Osteoblast (primary cell): Measurements from ENCODE around the gene NCBP2L. TPM values are rescaled to one million over a fixed set of nuclear protein-coding genes. Genes with fewer than 3 reads are reported as not detected.
A peak's percentile ranks its signal among the peaks of the same experiment; 100 is the strongest.

ENCODE experiments used
- DNase-seq: peaks from one replicate; pipeline ENCODE4 v3.0.0; 2011; ENCODE audit warnings: low spot score, mixed read lengths; ENCODE audit not compliant: insufficient read length; ENCODE audit errors: missing footprints
- H2AFZ ChIP-seq: 2 replicates; pipeline ENCODE4 v1.6.0; 2011; ENCODE audit warnings: mild to moderate bottlenecking, low read length
- H3K27ac ChIP-seq: 2 replicates; pipeline ENCODE4 v1.5.1; 2011; ENCODE audit warnings: mild to moderate bottlenecking, low read depth, low read length, moderate library complexity
- H3K27me3 ChIP-seq: 2 replicates; pipeline ENCODE4 v1.6.0; 2012; ENCODE audit warnings: mild to moderate bottlenecking, control low read depth, inconsistent platforms, low read length, moderate library complexity; ENCODE audit not compliant: insufficient read depth
- H3K36me3 ChIP-seq: 2 replicates; pipeline ENCODE4 v1.5.1; 2011; ENCODE audit warnings: mild to moderate bottlenecking, low read length, control low read depth, moderate library complexity; ENCODE audit not compliant: insufficient read depth
- H3K4me1 ChIP-seq: 2 replicates; pipeline ENCODE4 v1.5.1; 2011; ENCODE audit warnings: mild to moderate bottlenecking, low read length, control low read depth, moderate library complexity; ENCODE audit not compliant: insufficient read depth
- H3K4me2 ChIP-seq: 2 replicates; pipeline ENCODE4 v1.6.0; 2011; ENCODE audit warnings: mild to moderate bottlenecking, low read length; ENCODE audit not compliant: insufficient read depth
- H3K4me3 ChIP-seq: fragments of 200-600 bp; sonication (generic); 3 replicates; pipeline ENCODE4 v1.5.1; 2012; ENCODE audit warnings: mild to moderate bottlenecking, low read length, inconsistent platforms; ENCODE audit not compliant: insufficient read depth
- H3K79me2 ChIP-seq: 2 replicates; pipeline ENCODE4 v1.6.0; 2012; ENCODE audit warnings: mild to moderate bottlenecking, low read length, control low read depth, inconsistent platforms; ENCODE audit not compliant: insufficient read depth
- H3K9me3 ChIP-seq: 2 replicates; pipeline ENCODE4 v1.5.1; 2011; ENCODE audit warnings: low read depth, low read length, control low read depth
- H4K20me1 ChIP-seq: 2 replicates; pipeline ENCODE4 v1.6.0; 2012; ENCODE audit warnings: mild to moderate bottlenecking, low read length, control low read depth; ENCODE audit not compliant: insufficient read depth
- total RNA-seq: library from RNA; depleted of rRNA; stranded (reverse); fragments of >200 nt; gene quantifications from 2 replicates; pipeline ENCODE4 v1.2.3, GENCODE V29; 2012
- TF ChIP-seq, protein P1 (sequence below): IDR thresholded peaks from 2 replicates; pipeline ENCODE4 v1.5.1; 2011; ENCODE audit warnings: mild to moderate bottlenecking, low read depth, low read length, moderate library complexity; ENCODE audit errors: extremely low read depth

The NCBP2L gene
- total RNA-seq, 1 donor = not detected

DNA sequence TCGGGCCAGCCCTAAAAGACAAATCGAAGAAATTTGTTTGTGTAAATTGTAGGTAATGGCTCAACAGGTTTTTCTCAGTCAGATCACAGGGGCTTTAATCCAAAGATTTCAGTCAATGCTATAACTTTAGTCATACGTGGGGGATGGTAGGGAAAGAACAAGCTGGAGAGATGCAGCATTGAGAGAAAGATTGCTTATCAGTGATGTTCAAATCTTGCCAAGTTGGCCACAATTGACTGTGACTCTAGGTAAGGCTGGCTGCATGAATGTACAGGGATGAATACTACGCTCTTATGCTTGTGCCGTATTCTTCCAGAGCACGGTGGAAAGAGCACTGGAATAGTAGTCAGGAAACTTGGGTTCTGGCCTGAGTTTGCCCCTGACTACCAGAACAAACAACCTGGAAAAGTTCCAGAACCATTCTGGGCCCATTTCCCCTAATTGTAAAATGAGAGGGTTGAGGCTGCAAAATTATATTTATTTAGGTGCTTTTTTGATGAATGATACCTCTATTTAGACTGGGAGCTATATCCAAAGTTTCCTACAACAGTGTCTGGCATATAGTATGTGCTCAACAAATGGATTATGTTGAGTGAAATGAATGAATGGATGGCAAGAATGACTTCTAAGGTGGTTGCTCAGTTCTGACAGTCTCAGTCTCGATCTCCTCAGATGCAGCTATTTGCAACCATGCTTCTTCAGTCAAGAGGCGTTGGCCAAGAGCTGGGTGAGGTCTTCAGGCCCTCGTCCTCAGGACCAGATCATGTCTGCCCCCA lies 46.4 kb upstream of the NCBP2L start:
- Histone ChIP-seq H2AFZ (no peak overlapping the region), H3K27ac (no peak overlapping the region), H4K20me1 (no peaks in the 10 kb centered on the region), H3K79me2 (no peaks in the 10 kb centered on the region), H3K4me2 (no peak overlapping the region), H3K9me3 (no peaks in the 10 kb centered on the region), H3K27me3 (no peaks in the 10 kb centered on the region), H3K36me3 (no peaks in the 10 kb centered on the region), H3K4me3 (no peak overlapping the region), H3K4me1 (peaks cover 6% of the 10 kb centered on the region)
- no peak for DNase-seq
- TF ChIP-seq, protein P1, sequence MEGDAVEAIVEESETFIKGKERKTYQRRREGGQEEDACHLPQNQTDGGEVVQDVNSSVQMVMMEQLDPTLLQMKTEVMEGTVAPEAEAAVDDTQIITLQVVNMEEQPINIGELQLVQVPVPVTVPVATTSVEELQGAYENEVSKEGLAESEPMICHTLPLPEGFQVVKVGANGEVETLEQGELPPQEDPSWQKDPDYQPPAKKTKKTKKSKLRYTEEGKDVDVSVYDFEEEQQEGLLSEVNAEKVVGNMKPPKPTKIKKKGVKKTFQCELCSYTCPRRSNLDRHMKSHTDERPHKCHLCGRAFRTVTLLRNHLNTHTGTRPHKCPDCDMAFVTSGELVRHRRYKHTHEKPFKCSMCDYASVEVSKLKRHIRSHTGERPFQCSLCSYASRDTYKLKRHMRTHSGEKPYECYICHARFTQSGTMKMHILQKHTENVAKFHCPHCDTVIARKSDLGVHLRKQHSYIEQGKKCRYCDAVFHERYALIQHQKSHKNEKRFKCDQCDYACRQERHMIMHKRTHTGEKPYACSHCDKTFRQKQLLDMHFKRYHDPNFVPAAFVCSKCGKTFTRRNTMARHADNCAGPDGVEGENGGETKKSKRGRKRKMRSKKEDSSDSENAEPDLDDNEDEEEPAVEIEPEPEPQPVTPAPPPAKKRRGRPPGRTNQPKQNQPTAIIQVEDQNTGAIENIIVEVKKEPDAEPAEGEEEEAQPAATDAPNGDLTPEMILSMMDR = no peak

DNA sequence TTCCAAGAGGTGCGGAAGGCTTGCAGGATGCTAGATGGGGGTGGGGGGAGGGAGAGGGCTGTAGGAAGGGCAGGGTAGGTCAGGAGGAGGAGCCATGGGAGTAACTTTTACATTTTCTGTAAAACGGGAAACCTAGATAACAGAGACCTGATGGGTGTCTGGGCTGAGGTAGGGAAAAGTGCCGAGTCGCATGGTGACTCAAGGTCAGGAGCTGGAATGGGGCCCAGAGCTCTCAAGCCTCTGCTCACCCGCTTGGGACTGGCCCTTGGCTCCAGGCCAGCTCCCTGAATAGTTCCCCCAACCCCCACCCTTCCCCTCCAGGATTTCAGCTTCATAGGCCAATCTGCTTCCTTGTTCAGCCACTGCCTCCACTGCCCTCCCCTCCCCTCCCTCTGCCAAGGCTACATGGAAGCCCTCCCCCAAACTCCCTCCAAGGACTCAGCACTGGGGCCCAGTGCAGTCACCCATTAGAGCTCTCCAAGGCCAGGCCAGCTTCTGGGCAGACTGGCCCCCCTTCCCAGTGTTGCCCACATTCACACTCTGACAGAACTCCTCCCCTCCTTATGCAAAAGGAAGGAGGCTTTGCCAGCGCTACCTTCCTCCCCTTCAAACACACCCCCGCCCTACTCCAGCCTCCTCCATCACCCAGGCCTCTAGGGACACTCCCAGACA lies 45.6 kb upstream of the NCBP2L start:
- Histone ChIP-seq H3K4me3 (no peak overlapping the region), H3K9me3 (no peaks in the 10 kb centered on the region), H3K4me2 (no peak overlapping the region), H4K20me1 (no peaks in the 10 kb centered on the region), H3K27me3 (no peaks in the 10 kb centered on the region), H3K36me3 (no peaks in the 10 kb centered on the region), H3K79me2 (no peaks in the 10 kb centered on the region), H2AFZ (no peak overlapping the region), H3K27ac (no peak overlapping the region), H3K4me1 (peaks cover 6% of the 10 kb centered on the region)
- DNase-seq = peak; percentile 88
- TF ChIP-seq, protein P1 = no peak

DNA sequence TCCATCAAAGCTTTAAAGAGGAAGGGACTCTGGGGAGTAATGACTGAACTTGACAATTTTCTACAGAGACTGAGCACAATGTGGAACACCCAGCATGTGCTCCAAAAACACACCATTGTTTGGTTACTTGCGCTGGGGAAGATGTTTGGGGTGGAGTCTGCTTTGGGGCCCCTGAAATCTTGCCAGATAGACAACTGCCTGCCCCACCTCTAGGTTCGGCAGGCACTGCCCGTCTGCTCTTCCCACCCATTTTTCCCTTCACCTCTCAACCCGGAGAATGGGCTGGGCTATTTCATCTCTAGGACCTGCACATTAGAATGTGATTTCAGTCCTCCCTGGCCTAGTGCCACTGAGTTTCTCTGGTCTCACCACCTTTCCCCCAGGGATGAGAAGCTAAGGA lies 43.8 kb upstream of the NCBP2L start:
- Histone ChIP-seq H3K4me3 (no peak overlapping the region), H3K4me2 (no peak overlapping the region), H3K27me3 (peaks cover 7% of the 10 kb centered on the region), H3K27ac (no peak overlapping the region), H4K20me1 (no peaks in the 10 kb centered on the region), H3K4me1 (peaks cover 6% of the 10 kb centered on the region), H2AFZ (no peak overlapping the region), H3K9me3 (no peaks in the 10 kb centered on the region), H3K36me3 (no peaks in the 10 kb centered on the region), H3K79me2 (no peaks in the 10 kb centered on the region)
- TF ChIP-seq, protein P1 = no peak
- no peak for DNase-seq

DNA sequence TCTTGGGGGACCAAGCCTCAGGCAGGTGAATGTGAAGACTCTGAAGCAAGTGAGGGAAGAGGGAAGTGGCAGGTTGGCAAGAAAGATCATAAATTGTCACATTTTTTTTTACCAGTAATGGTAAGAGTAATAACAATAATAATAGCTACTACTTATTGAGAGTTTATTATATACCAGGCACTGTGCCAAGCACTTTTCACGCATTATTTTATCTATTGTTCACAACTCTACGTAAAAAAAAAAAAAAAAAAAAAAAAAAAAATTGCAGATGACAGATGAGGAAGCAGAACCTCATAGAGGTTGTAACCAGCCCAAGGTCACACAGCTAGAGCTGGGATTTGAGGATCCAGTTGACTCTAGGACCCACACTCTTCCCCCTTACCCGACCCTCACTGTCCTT lies 42.9 kb upstream of the NCBP2L start:
- H3K4me2 ChIP-seq = no peak overlapping the region
- peaks cover 11% of the 10 kb centered on the region for H3K27me3 ChIP-seq
- H4K20me1 ChIP-seq = no peaks in the 10 kb centered on the region
- peaks cover 6% of the 10 kb centered on the region for H3K4me1 ChIP-seq
- no peaks in the 10 kb centered on the region for H3K36me3 ChIP-seq
- no peak overlapping the region for H2AFZ ChIP-seq
- H3K27ac ChIP-seq = no peak overlapping the region
- H3K9me3 ChIP-seq = no peaks in the 10 kb centered on the region
- TF ChIP-seq, protein P1 = no peak
- DNase-seq = no peak
- no peaks in the 10 kb centered on the region for H3K79me2 ChIP-seq
- H3K4me3 ChIP-seq = no peak overlapping the region
